Measurements from ENCODE around the gene MRPL49. TPM values are rescaled to one million over a fixed set of nuclear protein-coding genes. Genes with fewer than 3 reads are reported as not detected.

MRPL49 gene
- total RNA-seq, 1 donor from 2014 or later = 38.8 TPM

GRCh38 chr11:65121447-65121864 lies 665 bp upstream of the MRPL49 start:
- no peaks in the 10 kb centered on the region for H3K27me3 Mint-ChIP-seq
- peaks cover 16% of the 10 kb centered on the region for H3K36me3 Mint-ChIP-seq (ENCODE audit: insufficient read depth)
- peak overlapping the region; percentile 98 for H3K27ac Mint-ChIP-seq
- H3K4me1 Mint-ChIP-seq (ENCODE audit: low read depth) = peaks cover 14% of the 10 kb centered on the region
- no peaks in the 10 kb centered on the region for H3K9me3 Mint-ChIP-seq (ENCODE audit: low read depth)
- peak overlapping the region; percentile 100 for H3K4me3 Mint-ChIP-seq (ENCODE audit: low read depth)
- no peak for TF ChIP-seq CTCF (IDR thresholded peaks at IDR 0.05; ENCODE audit: unreplicated experiment)
- no peak for DNase-seq (ENCODE audit: low spot score, unreplicated experiment)

- Mint-ChIP-seq H3K4me3 (ENCODE audit: low read depth) (peak overlapping the region; percentile 22), H3K9me3 (ENCODE audit: low read depth) (no peaks in the 10 kb centered on the region), H3K27ac (no peak overlapping the region), H3K4me1 (ENCODE audit: low read depth) (peaks cover 12% of the 10 kb centered on the region), H3K27me3 (no peaks in the 10 kb centered on the region), H3K36me3 (ENCODE audit: insufficient read depth) (peaks cover 5% of the 10 kb centered on the region)
- TF ChIP-seq CTCF (IDR thresholded peaks at IDR 0.05; ENCODE audit: unreplicated experiment) = no peak
- DNase-seq (ENCODE audit: low spot score, unreplicated experiment) = no peak
These were observed 2.5 kb downstream of the MRPL49 start for GRCh38 chr11:65124480-65125196.

- Mint-ChIP-seq H3K27ac (no peak overlapping the region), H3K27me3 (no peaks in the 10 kb centered on the region), H3K4me1 (ENCODE audit: low read depth) (peaks cover 12% of the 10 kb centered on the region), H3K9me3 (ENCODE audit: low read depth) (no peaks in the 10 kb centered on the region), H3K36me3 (ENCODE audit: insufficient read depth) (peaks cover 5% of the 10 kb centered on the region), H3K4me3 (ENCODE audit: low read depth) (no peak overlapping the region)
- no peak for TF ChIP-seq CTCF (IDR thresholded peaks at IDR 0.05; ENCODE audit: unreplicated experiment)
- no peak for DNase-seq (ENCODE audit: low spot score, unreplicated experiment)
These were observed 3.3 kb downstream of the MRPL49 start for GRCh38 chr11:65125197-65126056.

- H3K4me1 Mint-ChIP-seq (ENCODE audit: low read depth) = peaks cover 6% of the 10 kb centered on the region
- no peak overlapping the region for H3K4me3 Mint-ChIP-seq (ENCODE audit: low read depth)
- H3K36me3 Mint-ChIP-seq (ENCODE audit: insufficient read depth) = peaks cover 4% of the 10 kb centered on the region
- H3K27ac Mint-ChIP-seq = no peak overlapping the region
- no peaks in the 10 kb centered on the region for H3K9me3 Mint-ChIP-seq (ENCODE audit: low read depth)
- no peaks in the 10 kb centered on the region for H3K27me3 Mint-ChIP-seq
- no peak for DNase-seq (ENCODE audit: low spot score, unreplicated experiment)
- no peak for TF ChIP-seq CTCF (IDR thresholded peaks at IDR 0.05; ENCODE audit: unreplicated experiment)
These were observed 4.6 kb downstream of the MRPL49 start for GRCh38 chr11:65126624-65127274.

Data from progenitor cell of endocrine pancreas (in vitro differentiated cells).